Stimulated activated CD4-positive, alpha-beta T cell treated with anti-CD3 and anti-CD28 coated beads, Interleukin-12 subunit alpha, Interleukin-12 subunit beta, amount 100 ng/mL, for 4 hours (primary cell): ENCODE data around the gene KCNK18.
A peak's percentile ranks its signal among the peaks of the same experiment; 100 is the strongest.

ENCODE experiments used
- DNase-seq: peaks from one replicate; pipeline ENCODE4 v3.0.0-alpha.2; 2020

The KCNK18 gene

DNA sequence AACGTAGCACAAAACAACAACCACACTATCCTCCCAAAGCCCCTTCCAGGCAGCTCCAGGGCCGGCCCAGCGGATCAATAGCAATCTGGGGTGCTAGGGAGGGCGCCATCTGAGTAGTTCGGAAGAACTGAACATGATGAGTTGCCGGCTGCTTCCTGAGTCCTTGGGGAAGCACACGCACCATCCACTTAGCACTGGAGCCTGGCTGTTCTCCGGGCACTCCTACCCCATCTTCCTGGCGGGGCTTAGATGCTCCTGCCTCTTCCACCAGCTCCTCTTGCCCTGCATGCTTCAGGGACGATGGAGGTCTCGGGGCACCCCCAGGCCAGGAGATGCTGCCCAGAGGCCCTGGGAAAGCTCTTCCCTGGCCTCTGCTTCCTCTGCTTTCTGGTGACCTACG is at the start of gene KCNK18:
TSS of gene KCNK18 (plus strand) at position 301 of the 400 bp plus-strand sequence. CDS start at position 301, 0 bp downstream.
- DNase-seq: no peak

DNA sequence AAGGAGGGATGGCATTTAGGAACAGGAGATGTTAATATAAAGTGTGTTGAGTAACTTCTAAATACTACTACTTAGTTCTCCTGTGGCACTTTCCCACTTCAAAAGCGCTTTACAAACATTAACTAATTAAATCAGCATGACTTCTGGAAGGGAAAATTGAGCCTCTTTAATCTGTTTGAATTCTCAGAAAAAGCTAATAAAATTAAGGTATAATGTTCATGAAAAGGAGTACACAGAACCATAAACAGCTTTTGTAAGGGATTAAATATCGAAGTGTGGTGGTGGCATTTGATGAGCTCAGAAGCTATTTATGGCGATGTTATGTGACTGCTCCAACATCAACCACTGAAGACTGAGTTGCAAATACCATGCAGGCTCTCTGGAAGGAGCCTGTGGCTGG is 49.0 kb upstream of the KCNK18 start:
- DNase-seq: no peak

DNA sequence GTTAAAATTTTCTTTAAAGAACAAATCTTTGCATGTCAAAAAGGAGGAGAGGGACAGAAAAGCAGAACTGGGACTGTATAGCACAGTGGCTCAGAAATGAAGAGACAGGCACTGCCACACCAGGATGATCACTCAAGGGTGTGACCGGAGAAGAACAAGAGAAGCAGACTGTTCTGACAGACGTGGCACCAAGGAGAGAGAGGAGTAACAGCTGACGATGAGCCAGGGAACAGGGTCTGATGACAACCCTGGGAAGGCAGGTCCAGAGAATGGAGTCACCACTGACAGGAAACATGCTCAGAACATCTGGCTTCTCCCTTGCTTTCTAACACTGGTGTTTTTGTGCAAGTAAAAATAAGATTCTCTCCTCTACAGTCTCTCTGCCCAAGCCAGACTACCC is 44.6 kb upstream of the KCNK18 start:
- no peak for DNase-seq

DNA sequence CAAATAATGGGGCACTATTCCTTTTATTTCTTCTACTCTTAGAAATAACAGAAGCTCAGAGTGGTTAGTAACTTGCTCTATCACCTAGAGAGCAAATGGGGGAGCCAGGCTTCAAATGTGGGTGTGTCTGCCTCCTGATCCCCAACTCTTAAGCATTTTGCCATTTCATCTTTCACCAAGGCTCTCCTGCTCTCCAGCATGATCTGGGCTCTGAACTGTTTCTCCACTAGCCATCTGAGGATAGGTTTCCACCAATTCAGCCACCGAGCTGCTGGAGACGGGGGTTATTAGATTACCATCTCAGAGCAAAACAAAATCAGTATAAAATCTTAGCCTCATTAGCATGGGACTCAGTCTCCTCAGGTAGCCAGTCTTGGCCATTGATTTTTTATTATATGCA is 39.0 kb upstream of the KCNK18 start:
- no peak for DNase-seq

DNA sequence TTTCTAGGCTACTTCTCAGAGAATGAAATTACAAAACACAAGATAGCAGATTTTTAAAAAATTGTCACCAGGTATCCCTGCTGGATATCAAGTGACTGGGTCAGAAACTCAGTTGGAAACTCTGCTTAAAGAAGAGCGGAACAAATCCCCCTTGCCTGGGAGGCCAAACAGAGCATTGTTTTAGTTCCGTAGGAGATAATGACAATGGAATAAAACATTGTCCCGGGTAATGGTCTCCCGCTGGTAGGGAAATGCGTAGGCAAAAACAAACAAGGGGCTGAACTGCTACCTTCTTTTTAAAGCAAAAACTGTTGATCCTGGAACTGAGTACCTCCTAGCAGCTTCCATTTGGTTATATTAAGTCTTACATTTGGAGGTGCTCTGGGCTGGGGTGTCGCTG is 37.9 kb upstream of the KCNK18 start:
- DNase-seq: no peak

DNA sequence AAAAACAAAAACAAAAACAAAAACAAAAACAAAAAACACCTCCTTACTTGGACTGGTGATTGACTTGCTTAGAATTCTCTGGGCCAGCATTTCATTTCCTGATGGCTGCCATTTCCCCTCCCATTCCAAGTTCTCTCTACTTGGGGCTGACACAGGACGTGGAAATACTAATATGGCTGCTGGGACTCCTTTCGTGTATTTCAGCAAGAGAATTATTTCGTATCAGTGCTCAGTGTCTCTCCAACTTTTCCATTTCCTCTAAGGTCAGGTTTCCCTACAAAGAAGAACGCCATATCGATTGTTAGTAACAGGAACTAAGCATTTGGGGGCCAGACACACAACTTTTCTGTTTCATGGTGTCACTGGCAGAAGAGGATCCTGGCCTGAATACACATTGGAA is 36.7 kb upstream of the KCNK18 start:
- DNase-seq: no peak

DNA sequence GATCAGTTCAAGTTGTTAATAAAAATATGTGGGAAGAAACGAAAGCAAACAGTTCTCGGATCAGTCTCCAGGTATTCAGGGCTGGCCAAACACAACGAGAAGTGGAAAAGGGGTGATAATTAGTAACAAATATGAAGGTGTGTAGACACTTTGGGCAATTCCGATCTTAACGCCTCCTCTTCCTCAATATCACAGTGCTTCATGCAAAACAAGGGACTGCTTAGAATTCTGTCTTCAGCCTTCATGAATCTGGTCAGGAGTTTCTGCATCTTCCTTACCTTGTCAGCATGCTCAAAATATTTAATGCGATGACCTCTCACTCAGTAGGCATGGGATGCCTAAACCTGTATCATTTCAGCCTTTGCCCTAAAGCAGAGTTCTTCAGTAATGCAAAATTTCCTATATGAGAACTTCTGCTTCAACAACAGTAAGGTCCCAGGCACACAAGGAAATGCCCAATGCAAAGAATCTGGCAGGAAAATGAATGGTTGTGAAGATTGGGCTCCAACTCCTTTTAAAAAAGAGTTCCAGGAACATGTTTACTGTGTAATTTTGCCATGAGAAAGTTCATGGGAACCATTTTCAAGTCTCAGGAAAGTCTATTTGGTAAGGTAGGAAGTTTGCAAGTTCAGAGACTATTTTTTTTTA is 35.8 kb upstream of the KCNK18 start:
- DNase-seq: no peak

DNA sequence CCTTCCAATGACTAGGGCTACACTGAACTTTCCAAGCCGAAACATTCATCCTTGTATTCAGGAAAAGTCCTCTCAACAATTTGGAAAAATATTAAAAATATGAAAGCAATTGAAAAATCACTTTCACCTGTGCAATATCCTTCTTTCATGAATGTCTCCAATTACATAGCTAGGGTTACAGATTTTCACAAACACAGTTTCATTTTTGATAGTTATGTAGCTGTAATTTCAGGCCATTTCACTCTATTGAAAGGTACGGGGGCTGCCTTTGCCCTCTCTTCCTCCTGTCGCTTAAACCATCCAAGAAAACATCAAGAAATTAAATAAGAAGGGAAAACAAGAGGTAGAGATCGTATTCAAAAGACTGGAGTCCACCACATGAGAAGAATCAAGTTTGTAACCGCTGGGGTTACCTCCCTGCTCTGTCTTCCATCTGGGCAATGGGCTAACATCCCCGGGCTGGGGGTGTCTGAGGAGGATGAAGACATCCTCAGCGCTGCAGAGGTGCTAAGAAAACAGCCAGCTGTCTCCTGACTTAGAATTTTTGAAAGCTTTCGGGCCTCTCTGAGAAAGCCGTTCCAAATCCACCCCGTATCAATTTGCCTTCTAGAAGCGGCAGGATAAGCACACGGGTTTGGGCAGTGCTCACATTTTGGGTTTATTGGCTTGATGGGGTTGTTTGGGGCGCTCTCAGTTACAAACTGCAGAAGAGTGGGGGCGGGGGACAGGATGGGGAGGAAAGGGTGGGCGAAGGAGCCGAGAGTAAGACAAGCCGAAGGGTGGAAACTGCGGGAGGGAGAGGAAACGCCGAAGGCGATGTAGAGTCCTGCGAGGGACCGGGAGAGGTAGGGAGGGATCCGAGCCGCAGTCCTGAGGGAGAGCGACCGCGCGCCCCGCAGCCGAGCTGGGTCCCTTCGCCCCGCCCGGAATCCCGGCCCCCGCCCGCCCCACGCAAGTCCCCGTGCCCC is 34.9 kb upstream of the KCNK18 start:
- DNase-seq: no peak

DNA sequence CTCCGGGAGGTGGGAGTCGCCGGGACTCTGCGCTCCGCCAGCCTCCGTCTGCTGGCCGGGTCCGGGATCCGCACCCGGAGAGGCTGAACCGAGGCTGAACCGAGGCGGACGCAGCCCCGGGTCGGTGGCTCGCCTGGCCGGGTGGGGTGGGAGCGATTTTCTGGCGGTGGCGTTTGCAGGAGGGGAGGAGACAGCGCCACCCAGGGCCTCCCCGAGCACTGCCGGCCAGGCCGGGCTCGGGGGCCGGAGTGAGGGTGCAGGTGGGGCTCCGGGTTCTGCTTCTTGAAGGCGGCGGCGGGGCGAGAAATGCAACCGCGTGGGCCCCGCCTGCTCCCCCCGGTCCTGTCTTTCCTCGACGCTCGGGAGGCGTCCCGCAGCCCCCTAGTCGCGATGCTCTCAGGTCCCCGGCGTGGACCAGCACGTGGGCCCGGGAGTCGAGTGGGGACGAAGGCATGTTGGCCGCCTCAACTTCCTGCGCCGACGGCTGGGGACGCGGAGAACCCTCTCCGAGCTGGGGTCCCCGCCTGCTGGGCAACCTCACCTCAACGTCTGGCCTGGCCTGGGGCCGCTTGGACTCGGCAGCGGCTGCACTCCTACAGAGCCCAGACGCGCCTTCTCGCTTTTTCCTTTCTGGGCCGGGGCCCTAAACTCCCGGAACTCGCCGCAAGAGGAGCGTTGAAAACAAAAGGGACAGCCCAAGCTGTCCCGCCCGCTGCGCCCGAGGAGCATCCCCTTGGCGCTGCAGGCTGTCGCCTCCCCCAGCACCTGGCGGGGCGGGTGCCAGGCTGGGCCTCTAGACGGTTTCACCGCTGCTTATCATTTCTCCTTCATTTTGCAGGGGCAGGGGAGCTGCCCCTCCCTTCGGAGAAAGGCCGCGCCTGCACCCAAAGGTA is 34.0 kb upstream of the KCNK18 start:
- no peak for DNase-seq

DNA sequence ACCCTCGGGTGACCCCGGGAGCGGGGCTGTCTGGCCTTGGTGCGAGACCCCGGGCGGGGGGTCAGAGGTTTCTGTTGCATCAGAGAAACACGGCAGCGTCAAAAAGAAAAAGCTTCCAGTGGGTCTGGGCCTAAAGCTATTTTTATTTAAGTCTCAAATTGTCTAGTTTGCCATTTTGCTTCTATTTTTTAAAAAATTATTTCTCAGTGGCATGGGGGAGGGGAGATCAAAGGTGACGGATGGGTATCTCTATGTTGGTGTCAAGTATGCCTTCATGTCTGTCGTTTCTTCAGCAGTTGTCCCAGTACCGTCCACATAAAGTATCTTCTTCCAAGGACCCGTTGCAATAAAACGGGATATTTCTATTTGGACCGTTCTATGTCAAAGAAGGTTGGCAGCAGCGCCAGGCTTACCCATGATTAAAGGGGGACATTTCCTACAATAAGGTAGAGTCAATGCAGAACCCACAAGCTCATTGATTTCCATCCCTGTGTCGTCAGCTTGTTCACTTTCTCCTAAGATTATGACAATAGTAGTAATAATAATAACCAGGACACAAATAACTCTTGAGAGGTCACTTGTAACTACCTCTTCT is 33.2 kb upstream of the KCNK18 start:
- no peak for DNase-seq

DNA sequence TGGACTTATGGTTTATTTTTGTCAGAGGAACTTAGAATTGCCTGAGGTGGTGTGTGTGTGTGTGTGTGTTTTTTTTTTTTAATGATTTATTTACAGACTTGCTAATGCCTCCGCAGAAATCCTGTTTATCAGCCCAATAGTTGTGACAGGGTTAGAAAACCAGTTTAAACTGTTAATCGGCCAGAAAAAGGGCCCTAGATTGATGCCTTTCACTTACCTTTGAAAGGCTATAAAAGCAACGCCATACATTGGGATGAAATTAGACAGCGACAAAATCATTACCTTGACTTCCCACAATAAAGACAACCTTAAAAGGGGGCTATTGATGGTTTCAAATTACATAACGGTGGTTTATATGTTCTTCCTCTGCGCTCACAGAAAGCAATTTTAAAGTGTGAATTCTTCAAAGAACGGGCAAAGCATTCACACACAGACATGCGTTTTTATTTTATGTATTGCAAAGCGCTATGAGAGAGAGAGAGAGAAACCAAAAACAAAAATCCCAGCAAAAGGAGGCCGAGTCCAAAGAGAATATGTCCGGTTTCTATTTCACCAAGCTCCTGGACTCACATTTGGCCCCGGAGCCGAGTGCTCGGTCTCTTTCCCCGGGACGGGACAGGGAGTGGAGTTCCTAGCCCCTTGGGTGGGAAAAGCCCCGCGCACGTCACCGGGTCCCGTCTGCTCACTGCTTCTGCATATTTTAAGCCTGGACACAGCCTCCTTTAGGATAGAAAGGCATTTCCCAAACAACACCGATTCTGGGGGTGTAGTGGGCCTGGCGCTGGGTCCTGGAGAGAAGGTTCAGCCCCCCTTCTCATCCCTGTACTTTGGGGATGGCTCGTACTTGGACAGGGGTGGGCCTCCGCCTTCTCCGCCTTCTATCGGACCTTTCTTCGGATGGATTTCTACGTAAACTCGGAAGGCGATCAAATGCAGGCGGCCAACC is 32.4 kb upstream of the KCNK18 start:
- DNase-seq: no peak

DNA sequence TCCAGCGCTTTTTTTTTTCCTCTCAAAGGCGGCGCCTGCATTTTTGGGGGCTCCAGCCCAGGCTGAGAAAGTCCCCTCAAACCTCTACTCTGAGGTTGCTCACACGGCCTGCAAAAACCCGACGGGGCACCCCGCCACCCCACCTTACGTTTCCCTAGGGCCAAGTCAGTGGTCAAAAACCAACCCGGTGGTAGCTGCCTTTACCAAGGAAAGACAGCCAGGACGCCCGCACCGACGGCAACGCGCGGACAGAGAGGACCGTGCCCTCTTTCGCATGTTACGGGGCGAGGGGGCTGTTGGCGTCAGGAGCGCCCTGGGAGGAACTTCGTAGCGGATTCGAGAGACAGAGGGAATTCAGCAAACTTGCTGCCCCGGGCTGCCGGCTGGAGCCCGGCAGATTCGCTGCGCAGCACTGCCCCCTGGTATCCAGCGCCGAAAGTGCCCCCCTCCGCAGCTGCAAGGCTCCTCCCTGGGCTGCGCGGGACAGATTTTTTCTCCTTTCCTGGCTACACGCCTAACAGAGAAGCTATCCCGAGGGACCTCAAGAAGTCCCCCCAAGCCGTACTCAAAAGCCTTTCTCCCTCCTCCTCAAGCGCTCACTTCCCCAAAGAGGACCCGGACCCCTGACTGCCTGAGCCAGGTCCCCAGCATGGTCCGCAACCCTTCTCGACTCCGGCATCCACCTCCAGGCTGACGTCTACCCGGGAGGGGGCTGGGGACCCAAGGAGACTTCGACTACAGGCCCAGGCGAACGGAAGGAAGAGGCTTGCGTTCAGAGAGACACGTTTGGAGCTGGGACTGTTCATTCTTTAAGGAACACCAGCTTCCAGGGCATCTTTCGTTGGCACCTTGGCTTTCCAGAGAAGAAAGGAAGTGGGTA is 31.5 kb upstream of the KCNK18 start:
- DNase-seq: no peak

DNA sequence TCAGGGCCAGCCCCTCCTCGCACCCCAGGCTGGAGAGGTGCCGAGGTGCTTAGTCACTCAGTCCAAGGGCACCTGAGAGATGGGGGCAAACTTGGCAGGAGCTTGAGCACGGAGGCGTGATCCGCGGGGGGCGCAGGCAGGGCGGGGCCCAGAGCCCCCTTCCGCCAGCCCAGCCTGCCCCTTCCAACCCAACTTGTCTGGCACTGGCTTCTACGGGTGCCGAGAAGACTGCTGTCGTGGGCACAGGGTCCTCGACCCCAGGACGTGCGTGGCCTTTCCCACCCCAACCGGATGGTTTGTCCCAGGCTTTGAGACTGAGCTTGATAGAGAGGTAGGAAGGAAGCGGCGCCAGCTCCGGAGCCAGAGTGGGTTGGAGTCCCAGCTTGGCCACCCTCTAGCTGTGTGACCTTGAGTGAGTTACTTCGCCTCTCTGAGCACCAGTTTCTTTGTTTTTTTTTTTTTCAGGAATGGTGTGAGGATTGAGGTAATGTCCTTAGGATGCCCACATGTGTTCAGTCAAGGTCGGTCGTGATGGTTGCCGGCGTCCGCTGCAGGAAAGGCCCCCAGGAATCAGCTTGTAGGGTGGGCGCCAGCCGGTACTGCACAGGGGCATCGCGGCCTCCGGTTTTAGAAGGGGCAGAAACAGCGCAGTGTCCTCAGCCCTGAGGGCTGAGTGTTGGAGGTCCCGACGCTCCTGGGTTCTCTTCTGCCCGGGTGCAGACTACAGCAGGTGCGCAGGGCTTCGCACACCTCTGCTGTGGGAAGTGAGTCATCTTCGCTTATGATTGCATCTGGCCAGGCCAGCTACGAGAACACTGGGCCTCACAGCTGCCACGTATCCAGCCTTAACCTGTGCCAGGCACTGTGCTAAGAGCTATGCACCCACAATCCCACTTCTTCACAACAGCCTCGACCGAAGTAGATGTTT is 30.6 kb upstream of the KCNK18 start:
- no peak for DNase-seq

DNA sequence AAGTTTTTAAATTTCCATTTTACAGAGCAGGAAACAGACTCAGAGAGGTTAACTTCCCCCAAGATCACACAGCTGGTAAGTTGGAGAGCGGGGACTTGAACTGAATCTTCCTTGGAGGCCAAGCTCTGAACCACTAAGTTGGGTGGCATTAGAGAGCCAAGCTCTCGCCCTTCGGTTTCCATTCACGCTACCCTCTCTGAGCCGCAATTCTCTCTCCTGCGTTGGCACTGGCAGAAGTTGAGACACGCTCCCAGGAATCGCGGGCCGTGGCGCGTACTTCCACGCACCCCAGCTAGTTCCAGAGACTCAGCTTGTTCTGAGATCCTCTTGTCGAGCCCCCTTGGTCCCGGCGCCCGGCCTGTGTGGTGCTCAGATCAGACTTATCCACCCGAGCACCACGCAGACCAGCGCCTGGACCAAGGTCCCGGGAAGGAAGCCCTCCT is 29.9 kb upstream of the KCNK18 start:
- no peak for DNase-seq

DNA sequence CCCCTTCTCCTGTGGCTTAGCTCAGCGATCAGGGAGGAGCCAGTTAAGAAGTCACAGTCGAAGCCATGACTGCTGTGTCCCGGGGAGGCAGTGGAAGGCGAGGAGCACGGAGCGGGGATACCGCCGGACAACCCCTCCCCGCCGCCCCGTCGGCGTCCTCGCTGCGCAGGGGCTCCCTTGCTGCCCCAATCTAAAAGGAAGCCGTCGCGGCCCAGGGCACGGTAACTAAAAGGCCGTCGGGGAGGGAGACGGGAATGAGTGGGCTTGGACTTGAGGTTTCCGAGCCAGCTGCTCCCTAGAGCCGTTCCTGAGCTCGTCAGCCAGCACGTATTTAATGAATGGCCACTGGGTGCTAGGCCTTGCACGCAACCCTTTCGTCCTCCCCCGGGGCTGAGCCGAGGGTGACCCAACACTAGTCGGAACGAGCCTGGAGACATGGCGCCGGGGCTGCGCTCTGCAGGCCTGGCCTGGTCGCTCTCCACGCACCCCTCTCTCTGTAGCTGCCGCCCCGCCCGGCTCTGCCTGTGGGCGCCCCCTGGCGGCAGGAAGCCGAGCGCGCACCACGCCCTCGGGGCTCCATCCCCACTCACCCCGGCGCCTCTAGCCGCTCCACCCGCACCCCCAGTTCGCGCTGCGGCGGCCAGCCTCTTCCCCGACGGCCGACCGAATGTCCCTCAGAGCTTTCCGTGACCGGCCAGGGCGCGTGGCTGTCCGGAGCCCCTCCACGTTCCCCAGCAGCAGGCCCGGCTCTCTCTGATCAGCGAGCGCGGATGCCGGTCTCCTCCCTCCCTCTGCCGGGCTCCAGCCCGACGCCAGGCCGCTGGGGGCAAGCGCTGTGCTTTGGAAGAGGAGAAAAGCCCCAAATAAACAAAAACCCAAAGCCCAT is 29.3 kb upstream of the KCNK18 start:
- peak; percentile 72 for DNase-seq

DNA sequence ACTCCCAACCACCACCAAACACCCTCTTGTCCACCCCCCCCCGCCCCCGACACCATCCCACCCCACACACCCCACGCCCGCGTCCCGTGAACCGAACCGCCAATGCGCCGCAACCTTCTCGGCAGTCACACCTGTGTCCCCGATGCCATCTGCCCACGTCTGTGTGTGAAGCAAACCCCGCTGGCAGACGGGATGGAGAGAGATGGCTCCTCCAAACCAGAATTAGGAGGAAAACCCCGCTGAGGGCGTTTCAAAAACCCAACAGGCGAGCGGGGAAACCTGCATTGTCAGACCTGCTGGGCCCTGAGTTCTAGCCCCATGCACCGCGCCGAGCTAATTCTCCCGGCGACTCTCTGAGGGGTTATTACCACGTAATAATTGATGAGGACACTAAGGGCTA is 28.6 kb upstream of the KCNK18 start:
- DNase-seq: no peak

DNA sequence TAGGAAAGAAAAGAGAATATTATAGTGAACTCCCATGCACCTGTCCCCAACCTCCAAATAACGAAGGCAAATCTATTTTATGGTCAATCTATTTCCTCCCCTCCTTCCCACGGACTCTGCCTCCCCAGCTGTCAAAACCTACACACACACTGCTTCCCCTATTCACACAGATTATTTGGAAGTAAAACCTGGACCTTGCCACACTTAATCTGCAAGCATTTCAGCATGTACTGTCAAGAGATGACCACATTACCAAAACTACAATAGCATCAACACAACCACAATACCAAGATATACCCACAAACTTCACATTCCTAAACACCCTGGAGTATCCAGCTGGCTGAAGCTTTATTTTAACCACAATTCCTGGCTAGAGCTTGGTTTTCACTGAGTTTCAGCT is 27.8 kb upstream of the KCNK18 start:
- DNase-seq: no peak

DNA sequence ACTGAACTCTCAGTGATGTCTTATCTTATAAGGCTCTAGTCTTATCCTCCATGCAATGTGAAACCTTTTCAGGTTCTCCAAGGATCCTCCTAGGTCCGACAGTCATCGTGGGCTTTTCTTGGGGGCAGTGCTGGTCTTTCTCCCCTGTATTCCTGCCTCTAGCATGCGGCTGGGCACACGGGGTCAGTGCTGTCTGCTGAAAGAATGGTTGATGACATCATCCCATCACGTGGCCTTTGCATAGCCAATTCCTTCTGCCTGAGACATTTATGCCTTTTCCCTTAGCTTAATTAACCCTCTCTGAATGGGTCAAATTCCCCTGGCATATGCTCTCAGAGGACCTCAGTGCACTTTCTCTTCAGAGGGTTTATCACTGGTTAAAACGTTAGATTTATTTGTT is 27.0 kb upstream of the KCNK18 start:
- DNase-seq: no peak
